HG03565 (cell line): ENCODE data around the gene USP12.

Experiments used
- ATAC-seq: cut with Tn5 transposase; IDR thresholded peaks from one replicate; pipeline ENCODE4 v1.9.1; 2021; ENCODE audit warnings: mild to moderate bottlenecking, moderate library complexity; ENCODE audit not compliant: unreplicated experiment

Gene USP12

GRCh38 chr13:27186295-27186694 is 14.7 kb upstream of the USP12 start:
- no peak for ATAC-seq

- ATAC-seq: no peak
Observed at GRCh38 chr13:27183561-27184147, 12.0 kb upstream of the USP12 start.

GRCh38 chr13:27182844-27183497 is 11.4 kb upstream of the USP12 start:
- ATAC-seq: no peak

- ATAC-seq: no peak
Observed at GRCh38 chr13:27182054-27182453, 10.4 kb upstream of the USP12 start.

GRCh38 chr13:27177852-27178251 is 6.2 kb upstream of the USP12 start:
- no peak for ATAC-seq

GRCh38 chr13:27176470-27177410 is 5.1 kb upstream of the USP12 start:
- no peak for ATAC-seq

GRCh38 chr13:27174766-27175455 is 3.3 kb upstream of the USP12 start:
- ATAC-seq: no peak

GRCh38 chr13:27172495-27172842 is 858 bp upstream of the USP12 start:
- ATAC-seq: no peak

GRCh38 chr13:27171827-27172494 is 350 bp upstream of the USP12 start:
- peak; percentile 58 for ATAC-seq

- no peak for ATAC-seq
Observed at GRCh38 chr13:27170516-27171243, 931 bp downstream of the USP12 start.

- ATAC-seq: no peak
Observed at GRCh38 chr13:27170221-27170515, 1.4 kb downstream of the USP12 start.

GRCh38 chr13:27168906-27169657 is 2.5 kb downstream of the USP12 start:
- ATAC-seq: no peak

GRCh38 chr13:27168086-27168485 is 3.5 kb downstream of the USP12 start:
- ATAC-seq: no peak

- ATAC-seq: no peak
Observed at GRCh38 chr13:27166313-27166712, 5.3 kb downstream of the USP12 start.

GRCh38 chr13:27161980-27162379 is 9.6 kb downstream of the USP12 start:
- ATAC-seq: peak; percentile 36

- ATAC-seq: no peak
Observed at GRCh38 chr13:27161423-27161822, 10.2 kb downstream of the USP12 start.

GRCh38 chr13:27160657-27161295 is 10.8 kb downstream of the USP12 start:
- ATAC-seq: no peak

- no peak for ATAC-seq
Observed at GRCh38 chr13:27159806-27160563, 11.6 kb downstream of the USP12 start.
